ENCODE data around the gene NLK. TPM values are rescaled to one million over a fixed set of nuclear protein-coding genes. Genes with fewer than 3 reads are reported as not detected.

The NLK gene
- polyA plus RNA-seq, 1 experiment: 24.5 TPM

DNA sequence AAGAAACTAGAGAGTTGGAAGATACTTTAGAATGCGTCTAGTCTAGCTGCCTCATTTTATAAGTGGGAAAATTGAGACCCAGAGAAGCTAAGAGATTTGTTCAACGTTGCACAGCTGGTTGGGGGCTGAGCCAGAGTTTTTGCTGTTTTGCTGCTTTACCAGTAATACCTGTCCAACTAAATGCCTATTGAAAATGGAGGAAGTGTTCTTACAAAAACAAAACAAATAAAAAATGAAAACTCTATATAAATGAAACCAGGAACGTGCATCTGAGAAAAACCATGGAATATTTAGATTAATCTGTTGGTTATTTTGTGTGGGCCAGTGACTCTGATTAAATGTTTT lies 13.8 kb downstream of the NLK start:
- no peak overlapping the region for H3K27ac ChIP-seq (ENCODE audit: low read depth, low read length)

DNA sequence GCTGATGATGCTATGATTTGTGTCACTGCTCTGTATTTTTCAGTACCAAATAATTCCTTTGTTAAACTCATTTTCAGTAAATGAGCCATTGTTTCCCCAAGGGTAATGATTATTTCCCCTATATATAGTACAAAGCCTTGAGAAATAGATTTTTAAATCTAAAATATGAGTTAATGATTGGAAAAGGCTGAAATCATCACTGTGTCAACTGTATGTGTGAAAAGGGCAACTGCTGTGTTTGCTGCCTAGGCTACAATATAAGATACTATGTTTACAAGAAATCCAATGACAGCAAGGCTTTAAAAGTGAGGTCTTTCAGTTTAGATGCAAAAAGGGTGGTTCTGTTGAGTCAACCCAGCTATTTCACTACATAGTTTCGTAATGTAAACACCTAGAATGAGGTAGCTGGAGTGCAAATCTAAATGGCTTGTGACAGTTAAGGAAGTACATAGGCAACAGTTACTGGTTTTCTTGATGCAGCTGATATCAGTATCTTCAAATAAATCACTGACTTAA lies 15.3 kb downstream of the NLK start:
- ChIA-PET CTCF (interaction anchor here (0.5 to 1.3 kb wide), 3 partner anchors 16 to 271 kb away, joined by 3 read pairs; no protein-coding TSS in a partner anchor), POLR2A (interaction anchor here (0.7 kb wide), 1 partner anchor 278 kb away, joined by 3 read pairs; the partner anchor contains the start of gene TNFAIP1)
- DNase-seq (ENCODE audit: low read depth, low spot score): peak; percentile 43
- H3K27ac ChIP-seq (ENCODE audit: low read depth, low read length): no peak overlapping the region
- no peaks in the 10 kb centered on the region for H3K27me3 ChIP-seq (ENCODE audit: control insufficient read depth, insufficient read depth, low read length)
- H3K9me3 ChIP-seq (ENCODE audit: control insufficient read depth, insufficient read depth, low read length): no peaks in the 10 kb centered on the region
- TF ChIP-seq, protein P1, sequence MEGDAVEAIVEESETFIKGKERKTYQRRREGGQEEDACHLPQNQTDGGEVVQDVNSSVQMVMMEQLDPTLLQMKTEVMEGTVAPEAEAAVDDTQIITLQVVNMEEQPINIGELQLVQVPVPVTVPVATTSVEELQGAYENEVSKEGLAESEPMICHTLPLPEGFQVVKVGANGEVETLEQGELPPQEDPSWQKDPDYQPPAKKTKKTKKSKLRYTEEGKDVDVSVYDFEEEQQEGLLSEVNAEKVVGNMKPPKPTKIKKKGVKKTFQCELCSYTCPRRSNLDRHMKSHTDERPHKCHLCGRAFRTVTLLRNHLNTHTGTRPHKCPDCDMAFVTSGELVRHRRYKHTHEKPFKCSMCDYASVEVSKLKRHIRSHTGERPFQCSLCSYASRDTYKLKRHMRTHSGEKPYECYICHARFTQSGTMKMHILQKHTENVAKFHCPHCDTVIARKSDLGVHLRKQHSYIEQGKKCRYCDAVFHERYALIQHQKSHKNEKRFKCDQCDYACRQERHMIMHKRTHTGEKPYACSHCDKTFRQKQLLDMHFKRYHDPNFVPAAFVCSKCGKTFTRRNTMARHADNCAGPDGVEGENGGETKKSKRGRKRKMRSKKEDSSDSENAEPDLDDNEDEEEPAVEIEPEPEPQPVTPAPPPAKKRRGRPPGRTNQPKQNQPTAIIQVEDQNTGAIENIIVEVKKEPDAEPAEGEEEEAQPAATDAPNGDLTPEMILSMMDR (IDR thresholded peaks at IDR 0.05; ENCODE audit: low read depth, low read length): no peak
- no peak overlapping the region for H3K4me3 ChIP-seq (ENCODE audit: low read depth, low read length)

More for the DNA sequence above, 13.8 kb downstream of the NLK start:
- DNase-seq (ENCODE audit: low read depth, low spot score): no peak
- TF ChIP-seq, protein P1 (IDR thresholded peaks at IDR 0.05; ENCODE audit: low read depth, low read length): no peak
- H3K27me3 ChIP-seq (ENCODE audit: control insufficient read depth, insufficient read depth, low read length): no peaks in the 10 kb centered on the region
- no peak overlapping the region for H3K4me3 ChIP-seq (ENCODE audit: low read depth, low read length)
- no peaks in the 10 kb centered on the region for H3K9me3 ChIP-seq (ENCODE audit: control insufficient read depth, insufficient read depth, low read length)
- POLR2A ChIA-PET: interaction anchor here (1.2 kb wide), 1 partner anchor 15 kb away, joined by 3 read pairs; no protein-coding TSS in a partner anchor
- CTCF ChIA-PET: interaction anchor here (0.7 kb wide), 2 partner anchors 38 to 163 kb away, joined by 3 read pairs; no protein-coding TSS in a partner anchor

DNA sequence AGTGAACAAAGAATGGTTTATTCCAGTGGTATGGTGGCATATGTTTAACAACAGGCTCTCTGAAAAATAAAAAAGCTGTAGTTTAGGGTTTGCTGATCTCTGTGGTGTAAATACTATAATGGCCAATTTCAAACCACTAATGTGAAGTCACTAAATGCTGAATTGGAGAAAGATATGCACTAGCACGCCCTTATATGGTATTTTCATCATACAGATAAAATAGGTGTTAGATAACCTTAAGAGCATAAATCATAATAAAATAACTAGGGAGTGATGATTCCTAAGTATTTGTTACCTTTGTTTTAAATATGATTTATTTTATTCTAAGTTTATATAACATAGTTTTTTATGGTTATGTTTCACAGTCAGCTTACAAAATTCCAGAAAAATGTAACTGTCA lies 17.2 kb downstream of the NLK start:
- H3K27ac ChIP-seq (ENCODE audit: low read depth, low read length): no peak overlapping the region
- TF ChIP-seq, protein P1 (IDR thresholded peaks at IDR 0.05; ENCODE audit: low read depth, low read length): no peak
- no peak for DNase-seq (ENCODE audit: low read depth, low spot score)
- H3K27me3 ChIP-seq (ENCODE audit: control insufficient read depth, insufficient read depth, low read length): no peaks in the 10 kb centered on the region
- CTCF ChIA-PET: interaction anchor here (1.5 kb wide), 1 partner anchor 12 kb away, joined by 5 read pairs; no protein-coding TSS in a partner anchor
- POLR2A ChIA-PET: interaction anchor here (1.5 kb wide), 1 partner anchor 18 kb away, joined by 5 read pairs; no protein-coding TSS in a partner anchor
- H3K4me3 ChIP-seq (ENCODE audit: low read depth, low read length): no peak overlapping the region
- H3K9me3 ChIP-seq (ENCODE audit: control insufficient read depth, insufficient read depth, low read length): no peaks in the 10 kb centered on the region

DNA sequence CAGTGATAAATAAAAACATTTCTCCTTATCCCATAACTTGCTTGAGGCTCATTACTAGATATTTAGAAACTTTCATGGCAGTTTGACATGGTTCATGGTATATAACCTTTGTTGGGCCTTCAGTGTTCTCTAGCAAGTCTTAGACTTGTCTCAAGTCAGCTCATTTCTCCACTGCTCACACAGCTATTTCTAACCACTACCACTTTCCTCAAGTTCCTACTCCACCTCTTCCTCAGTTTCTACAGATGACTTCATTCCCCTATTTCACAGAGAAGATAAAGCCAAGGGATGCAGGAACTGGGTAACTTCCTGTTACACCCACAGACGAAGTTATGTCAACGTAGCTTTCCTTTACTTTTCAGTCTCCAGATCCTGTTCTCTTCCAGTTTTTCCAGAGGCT lies 23.2 kb downstream of the NLK start:
- TF ChIP-seq, protein P1 (IDR thresholded peaks at IDR 0.05; ENCODE audit: low read depth, low read length): no peak
- ChIA-PET POLR2A (no interaction called here), CTCF (no interaction called here)
- 0 out of 2 replicates have a peak, but pooled peaks cover 2% of the 10 kb centered on the region for H3K9me3 ChIP-seq (ENCODE audit: control insufficient read depth, insufficient read depth, low read length)
- H3K4me3 ChIP-seq (ENCODE audit: low read depth, low read length): no peak overlapping the region
- no peaks in the 10 kb centered on the region for H3K27me3 ChIP-seq (ENCODE audit: control insufficient read depth, insufficient read depth, low read length)
- H3K27ac ChIP-seq (ENCODE audit: low read depth, low read length): no peak overlapping the region
- DNase-seq (ENCODE audit: low read depth, low spot score): no peak

DNA sequence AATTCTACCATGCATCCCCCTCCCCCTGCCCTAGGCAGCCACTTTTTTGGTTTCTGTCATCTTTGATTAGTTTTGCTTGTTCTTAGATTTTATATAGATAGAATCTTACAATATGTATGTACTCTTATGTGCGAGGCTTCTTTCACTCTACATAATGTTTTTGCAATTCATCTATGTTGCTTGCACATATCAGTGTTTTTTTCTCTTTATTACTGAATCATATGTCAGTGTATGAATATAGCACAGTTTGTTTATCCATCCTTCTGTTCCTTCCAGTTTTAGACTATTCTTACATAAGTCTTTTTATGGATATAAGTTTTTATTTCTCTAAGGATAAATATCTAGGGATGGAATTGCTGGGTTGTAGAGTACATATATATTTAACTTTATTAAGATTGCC lies 26.6 kb downstream of the NLK start:
- no peaks in the 10 kb centered on the region for H3K27me3 ChIP-seq (ENCODE audit: control insufficient read depth, insufficient read depth, low read length)
- TF ChIP-seq, protein P1 (IDR thresholded peaks at IDR 0.05; ENCODE audit: low read depth, low read length): no peak
- 0 out of 2 replicates have a peak, but pooled peaks cover 2% of the 10 kb centered on the region for H3K9me3 ChIP-seq (ENCODE audit: control insufficient read depth, insufficient read depth, low read length)
- H3K27ac ChIP-seq (ENCODE audit: low read depth, low read length): no peak overlapping the region
- no peak overlapping the region for H3K4me3 ChIP-seq (ENCODE audit: low read depth, low read length)
- ChIA-PET CTCF (no interaction called here), POLR2A (no interaction called here)
- no peak for DNase-seq (ENCODE audit: low read depth, low spot score)
